ENCODE data around the gene BMP10.

GRCh38 chr2:68834737-68835376 lies 36.3 kb downstream of the BMP10 start:
- TF ChIP-seq, protein P1, sequence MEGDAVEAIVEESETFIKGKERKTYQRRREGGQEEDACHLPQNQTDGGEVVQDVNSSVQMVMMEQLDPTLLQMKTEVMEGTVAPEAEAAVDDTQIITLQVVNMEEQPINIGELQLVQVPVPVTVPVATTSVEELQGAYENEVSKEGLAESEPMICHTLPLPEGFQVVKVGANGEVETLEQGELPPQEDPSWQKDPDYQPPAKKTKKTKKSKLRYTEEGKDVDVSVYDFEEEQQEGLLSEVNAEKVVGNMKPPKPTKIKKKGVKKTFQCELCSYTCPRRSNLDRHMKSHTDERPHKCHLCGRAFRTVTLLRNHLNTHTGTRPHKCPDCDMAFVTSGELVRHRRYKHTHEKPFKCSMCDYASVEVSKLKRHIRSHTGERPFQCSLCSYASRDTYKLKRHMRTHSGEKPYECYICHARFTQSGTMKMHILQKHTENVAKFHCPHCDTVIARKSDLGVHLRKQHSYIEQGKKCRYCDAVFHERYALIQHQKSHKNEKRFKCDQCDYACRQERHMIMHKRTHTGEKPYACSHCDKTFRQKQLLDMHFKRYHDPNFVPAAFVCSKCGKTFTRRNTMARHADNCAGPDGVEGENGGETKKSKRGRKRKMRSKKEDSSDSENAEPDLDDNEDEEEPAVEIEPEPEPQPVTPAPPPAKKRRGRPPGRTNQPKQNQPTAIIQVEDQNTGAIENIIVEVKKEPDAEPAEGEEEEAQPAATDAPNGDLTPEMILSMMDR (IDR thresholded peaks at IDR 0.05 in 2 of 3, conservative IDR thresholded peaks at IDR 0.05 in 1 of 3; ENCODE audit: borderline replicate concordance in 1 of 3, insufficient read depth in 1 of 3, low read depth in 2 of 3, low read length in 2 of 3) = no peak
- TF ChIP-seq SP1 (IDR thresholded peaks at IDR 0.05; ENCODE audit: low read depth) = no peak
- TF ChIP-seq POLR2A (IDR thresholded peaks at IDR 0.05; ENCODE audit: borderline replicate concordance, extremely low read depth, insufficient read depth, insufficient read length) = no peak
- no peak for TF ChIP-seq ZFX (IDR thresholded peaks at IDR 0.05)
- no peak for TF ChIP-seq EZH2 (IDR thresholded peaks at IDR 0.05)
- TF ChIP-seq RAD21 (IDR thresholded peaks at IDR 0.05; ENCODE audit: low read depth) = no peak
- TF ChIP-seq TCF7L2 (IDR thresholded peaks at IDR 0.05; ENCODE audit: borderline replicate concordance, extremely low read depth, insufficient read depth, insufficient read length) = no peak
- TF ChIP-seq MAX (IDR thresholded peaks at IDR 0.05) = no peak
- TF ChIP-seq POLR2AphosphoS5 (IDR thresholded peaks at IDR 0.05; ENCODE audit: low read depth, low read length) = no peak
- no peak for TF ChIP-seq FOSL1 (IDR thresholded peaks at IDR 0.05; ENCODE audit: low read depth)
- no peak for TF ChIP-seq SIN3A (IDR thresholded peaks at IDR 0.05; ENCODE audit: low read depth)
